Cardiac atrium fibroblast (primary cell): Measurements from ENCODE around the gene ABCA10. TPM values are rescaled to one million over a fixed set of nuclear protein-coding genes. Genes with fewer than 3 reads are reported as not detected.

Experiments
- total RNA-seq: library from RNA; depleted of rRNA; stranded (reverse); fragments of >200 nt; gene quantifications from 2 replicates; pipeline ENCODE4 v1.2.3, GENCODE V29; 2015

The ABCA10 gene
- total RNA-seq = 0.32 TPM in 1 of 2 replicates, not detected in the other

GRCh38 chr17:69228576-69228975 is at the start of gene ABCA10:
Gene ABCA10, minus strand, starts transcription at chr17:69228824. Its CDS starts 3,466 bp downstream, at chr17:69225358.

DNA sequence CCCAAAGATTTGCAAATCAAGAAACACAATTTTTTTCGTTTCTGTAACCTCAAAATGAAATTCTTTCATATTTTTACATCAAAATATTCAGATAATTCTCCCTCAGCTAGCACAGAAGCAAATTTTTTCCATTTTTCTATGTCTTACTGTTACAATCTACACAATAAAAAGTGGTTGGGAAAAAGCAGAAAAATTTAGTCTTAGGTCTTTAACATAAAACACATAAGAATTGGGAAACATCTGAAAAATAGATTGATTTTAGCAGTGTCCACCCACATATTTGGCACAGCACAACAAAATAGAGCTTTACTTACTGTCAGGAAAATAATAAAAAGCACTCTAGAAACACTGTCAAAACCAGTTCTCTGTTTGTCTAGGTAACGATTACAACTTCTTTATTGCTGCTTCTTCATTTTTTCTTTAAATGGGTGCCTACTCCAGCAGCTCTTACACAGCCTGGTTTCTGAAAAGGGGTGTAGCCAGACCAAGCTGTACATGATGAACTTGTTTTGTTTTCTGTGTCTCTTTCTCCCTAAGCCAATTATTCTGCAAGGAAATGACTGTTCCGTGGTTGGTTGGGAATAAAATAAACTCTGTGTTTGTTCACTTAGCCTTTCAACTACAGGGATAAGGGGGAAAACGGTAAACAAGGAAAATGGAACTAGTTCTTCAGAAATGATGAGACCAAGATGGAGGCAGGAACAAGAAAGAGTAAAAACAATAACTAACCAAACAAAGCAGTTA is 87.0 kb downstream of the ABCA10 start, which contains the start of gene ABCA6:
Gene ABCA6 (minus strand): TSS at position 465 of the 744 bp plus-strand sequence. CDS start 1,192 bp downstream, outside the sequence.

Other genes starting within 250 kb of the ABCA10 start
- gene ABCA9, start 167.9 kb downstream of the ABCA10 start, total RNA-seq = 44.6 and 49.3 TPM in 2 replicates
- 53.5 and 73.7 TPM in 2 replicates for gene ABCA6, start 86.9 kb downstream of the ABCA10 start, total RNA-seq
- 6.3 and 7.2 TPM in 2 replicates for gene ABCA5, start 98.3 kb upstream of the ABCA10 start, total RNA-seq
- under 0.01 TPM in 2 replicates for gene MAP2K6, start 185.9 kb upstream of the ABCA10 start, total RNA-seq